Ascending aorta (tissue), 2 donors: ENCODE data around the gene SOS1. TPM values are rescaled to one million over a fixed set of nuclear protein-coding genes. Genes with fewer than 3 reads are reported as not detected.

ENCODE experiments used
- DNase-seq, 2 donors: peaks; one replicate each; pipeline ENCODE4 v3.0.0-alpha.2; 2019; ENCODE audit warnings: low spot score in 2 of 2
- H3K27ac ChIP-seq, 2 donors: fragments of 200-600 bp; sonication (generic); one replicate each; pipeline ENCODE4 v1.5.1; 2016 to 2017; ENCODE audit warnings: mild to moderate bottlenecking in 1 of 2
- H3K27me3 ChIP-seq: fragments of 200-600 bp; sonication (generic); one replicate; pipeline ENCODE4 v1.5.1; 2017
- H3K36me3 ChIP-seq, 2 donors: fragments of 200-600 bp; sonication (generic); one replicate each; pipeline ENCODE4 v1.5.1; 2016
- H3K4me1 ChIP-seq, 2 donors: fragments of 200-600 bp; sonication (generic); one replicate each; pipeline ENCODE4 v1.5.1; 2016 to 2017; ENCODE audit warnings: mild to moderate bottlenecking in 1 of 2
- H3K4me3 ChIP-seq, 2 donors: fragments of 200-600 bp; sonication (generic); one replicate each; pipeline ENCODE4 v1.5.1; 2016 to 2017; ENCODE audit warnings: mild to moderate bottlenecking in 1 of 2
- H3K9me3 ChIP-seq, 2 donors: fragments of 200-600 bp; sonication (generic); one replicate each; pipeline ENCODE4 v1.5.1; 2016
- intact Hi-C: fragments of 100-400 bp; cut with DNase I; formaldehyde crosslinking; loops from one replicate; pipeline ENCODE4 v1.15.1; 2023
- total RNA-seq: library from RNA; depleted of rRNA; stranded (reverse); fragments of >200 nt; gene quantifications from one replicate; pipeline ENCODE4 v1.1.0, GENCODE V29; 2016
- TF ChIP-seq, protein P1 (sequence below), 3 experiments: fragments of 200-600 bp in 2 of 3; fragments of 450-650 bp in 1 of 3; sonication (generic) in 2 of 3; IDR thresholded peaks; one replicate each; pipeline ENCODE4 v1.5.1; 2016 to 2019; ENCODE audit warnings: antibody characterized with exemption in 3 of 3, mild to moderate bottlenecking in 1 of 3, moderate library complexity in 1 of 3

The SOS1 gene
- total RNA-seq, 1 donor from 2014 or later, result 11.3 TPM

GRCh38 chr2:39127973-39128372 lies 7.1 kb upstream of the SOS1 start:
- intact Hi-C loops, result loop anchor here (2.0 to 10.0 kb wide), 2 partner anchors 27 to 373 kb away; partner anchors contain the start of gene SRSF7
- TF ChIP-seq, protein P1, sequence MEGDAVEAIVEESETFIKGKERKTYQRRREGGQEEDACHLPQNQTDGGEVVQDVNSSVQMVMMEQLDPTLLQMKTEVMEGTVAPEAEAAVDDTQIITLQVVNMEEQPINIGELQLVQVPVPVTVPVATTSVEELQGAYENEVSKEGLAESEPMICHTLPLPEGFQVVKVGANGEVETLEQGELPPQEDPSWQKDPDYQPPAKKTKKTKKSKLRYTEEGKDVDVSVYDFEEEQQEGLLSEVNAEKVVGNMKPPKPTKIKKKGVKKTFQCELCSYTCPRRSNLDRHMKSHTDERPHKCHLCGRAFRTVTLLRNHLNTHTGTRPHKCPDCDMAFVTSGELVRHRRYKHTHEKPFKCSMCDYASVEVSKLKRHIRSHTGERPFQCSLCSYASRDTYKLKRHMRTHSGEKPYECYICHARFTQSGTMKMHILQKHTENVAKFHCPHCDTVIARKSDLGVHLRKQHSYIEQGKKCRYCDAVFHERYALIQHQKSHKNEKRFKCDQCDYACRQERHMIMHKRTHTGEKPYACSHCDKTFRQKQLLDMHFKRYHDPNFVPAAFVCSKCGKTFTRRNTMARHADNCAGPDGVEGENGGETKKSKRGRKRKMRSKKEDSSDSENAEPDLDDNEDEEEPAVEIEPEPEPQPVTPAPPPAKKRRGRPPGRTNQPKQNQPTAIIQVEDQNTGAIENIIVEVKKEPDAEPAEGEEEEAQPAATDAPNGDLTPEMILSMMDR (IDR thresholded peaks at IDR 0.05), result no peak
- H3K4me1 ChIP-seq, result peaks cover 9 to 18% of the 10 kb centered on the region in 2 donors
- no peak for DNase-seq
- no peaks in the 10 kb centered on the region for H3K9me3 ChIP-seq
- H3K36me3 ChIP-seq, result no peaks in the 10 kb centered on the region
- H3K4me3 ChIP-seq, result no peak overlapping the region
- H3K27ac ChIP-seq, result peak overlapping the region; percentile 68
- no peaks in the 10 kb centered on the region for H3K27me3 ChIP-seq

GRCh38 chr2:39124746-39125057 lies 3.9 kb upstream of the SOS1 start:
- Histone ChIP-seq H3K4me3 (peak overlapping the region; percentile 71 to 76), H3K27ac (peak overlapping the region; percentile 87 to 90), H3K9me3 (no peaks in the 10 kb centered on the region), H3K36me3 (no peaks in the 10 kb centered on the region), H3K4me1 (peaks cover 9 to 27% of the 10 kb centered on the region in 2 donors), H3K27me3 (no peaks in the 10 kb centered on the region)
- TF ChIP-seq, protein P1 (IDR thresholded peaks at IDR 0.05), result no peak
- DNase-seq, result no peak
- intact Hi-C loops, result loop anchor here (1.0 to 10.0 kb wide), 2 partner anchors 32 to 370 kb away; partner anchors contain the start of gene SRSF7

DNA sequence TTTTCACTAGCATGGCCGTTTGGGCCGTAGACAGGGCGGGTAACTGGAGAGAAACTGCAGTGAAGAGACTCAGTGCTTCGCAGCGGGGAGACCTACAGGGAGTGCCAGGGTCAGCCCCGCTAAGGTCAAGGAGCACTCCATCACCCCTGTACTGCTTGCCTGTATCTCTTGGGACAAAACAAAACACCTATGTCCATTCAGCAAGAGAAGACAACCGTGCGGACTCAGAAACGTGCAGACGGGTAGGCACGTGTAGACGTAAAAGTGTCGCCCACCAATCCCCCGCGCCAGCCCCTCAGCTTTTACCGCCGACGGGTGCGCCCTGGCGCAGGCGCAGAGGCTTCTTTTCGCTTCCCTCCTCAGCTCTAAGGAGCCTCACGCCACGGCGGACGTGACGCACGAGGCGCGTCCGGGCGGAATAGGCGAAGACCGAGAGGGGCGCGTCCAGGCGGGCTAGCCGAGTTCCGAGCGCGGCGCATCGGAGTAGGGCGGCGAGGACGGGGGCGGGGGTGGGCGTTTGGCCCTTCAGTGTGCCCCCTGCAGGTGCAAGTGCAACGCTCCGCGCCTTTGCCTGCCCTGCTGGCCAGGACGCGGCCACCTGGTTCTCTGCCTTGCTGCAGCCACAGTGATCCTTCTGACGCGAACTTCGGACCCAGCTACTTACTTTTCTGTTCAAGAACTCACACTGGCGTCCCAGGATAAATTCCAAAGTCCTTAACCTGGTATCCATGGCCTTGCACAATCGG lies 3.3 kb upstream of the SOS1 start:
- H3K27me3 ChIP-seq, result no peaks in the 10 kb centered on the region
- H3K36me3 ChIP-seq, result no peaks in the 10 kb centered on the region
- DNase-seq, result peak; percentile 83 to 97
- peak overlapping the region; percentile 87 to 90 for H3K27ac ChIP-seq
- no peaks in the 10 kb centered on the region for H3K9me3 ChIP-seq
- H3K4me3 ChIP-seq, result peak overlapping the region; percentile 71 to 76
- intact Hi-C loops, result loop anchor here (1.0 to 10.0 kb wide), 2 partner anchors 32 to 369 kb away; partner anchors contain the start of gene SRSF7
- TF ChIP-seq, protein P1 (IDR thresholded peaks at IDR 0.05), result peak; percentile 22 to 47 (median 42)
- H3K4me1 ChIP-seq, result peaks cover 9 to 27% of the 10 kb centered on the region in 2 donors

- peak overlapping the region; percentile 87 to 90 for H3K27ac ChIP-seq
- TF ChIP-seq, protein P1 (IDR thresholded peaks at IDR 0.05), result no peak
- H3K4me3 ChIP-seq, result peak overlapping the region; percentile 71 to 76
- H3K9me3 ChIP-seq, result no peaks in the 10 kb centered on the region
- H3K36me3 ChIP-seq, result no peaks in the 10 kb centered on the region
- intact Hi-C loops, result loop anchor here (10.0 kb wide), 1 partner anchor 369 kb away; the partner anchor contains the start of gene SRSF7
- DNase-seq, result no peak
- no peaks in the 10 kb centered on the region for H3K27me3 ChIP-seq
- peaks cover 9 to 31% of the 10 kb centered on the region in 2 donors for H3K4me1 ChIP-seq
Measured at GRCh38 chr2:39123436-39123999, 2.7 kb upstream of the SOS1 start.

GRCh38 chr2:39121523-39122063 lies 742 bp upstream of the SOS1 start:
- no peaks in the 10 kb centered on the region for H3K36me3 ChIP-seq
- peaks cover 3 to 31% of the 10 kb centered on the region in 2 donors for H3K4me1 ChIP-seq
- peak overlapping the region; percentile 88 to 96 for H3K4me3 ChIP-seq
- H3K9me3 ChIP-seq, result no peaks in the 10 kb centered on the region
- intact Hi-C loops, result loop anchor here (2.0 to 10.0 kb wide), 3 partner anchors 43 to 367 kb away; partner anchors contain the start of gene SRSF7
- H3K27me3 ChIP-seq, result no peaks in the 10 kb centered on the region
- DNase-seq, result no peak
- peak overlapping the region; percentile 95 for H3K27ac ChIP-seq
- TF ChIP-seq, protein P1 (IDR thresholded peaks at IDR 0.05), result no peak
